Keratinocyte (primary cell): Measurements from ENCODE around the gene FNDC1.

Experiments used
- EZH2 ChIP-seq: IDR thresholded peaks from one replicate; pipeline ENCODE4 v1.6.1; 2012; ENCODE audit warnings: inconsistent platforms, mild to moderate bottlenecking, low read length, moderate library complexity
- TF ChIP-seq, protein P1 (sequence below), 3 experiments: IDR thresholded peaks in 1 of 3; conservative IDR thresholded peaks in 1 of 3; optimal IDR thresholded peaks in 1 of 3; 2 replicates in 2 of 3; 3 replicates in 1 of 3; pipeline versions ENCODE3 to v1.5.1; 2011; ENCODE audit warnings: low read length in 3 of 3, mild to moderate bottlenecking in 3 of 3, moderate library complexity in 2 of 3, control low read depth in 1 of 3, inconsistent platforms in 1 of 3; ENCODE audit not compliant: insufficient read depth in 2 of 3; ENCODE audit errors: extremely low read depth in 1 of 3

DNA sequence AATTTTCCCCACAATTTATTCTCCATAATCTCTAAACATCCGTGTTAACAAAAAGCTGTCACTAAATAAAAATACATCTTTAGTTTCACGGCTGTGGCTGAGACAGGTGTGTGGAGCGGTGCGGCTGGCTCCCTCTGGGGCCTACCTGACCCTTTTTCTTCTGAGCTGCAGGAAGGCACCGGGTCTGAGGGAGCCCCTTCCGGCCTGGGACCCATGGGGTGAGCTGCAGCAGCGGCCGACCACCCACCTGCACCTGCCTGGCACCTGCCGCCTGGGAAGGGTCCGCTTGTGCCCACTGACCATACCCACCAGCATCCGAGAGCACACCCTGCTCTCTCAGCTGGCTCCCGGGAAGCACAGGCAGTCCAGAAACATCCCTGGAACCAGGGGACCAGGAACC is 41.5 kb upstream of the FNDC1 start:
- TF ChIP-seq, protein P1, sequence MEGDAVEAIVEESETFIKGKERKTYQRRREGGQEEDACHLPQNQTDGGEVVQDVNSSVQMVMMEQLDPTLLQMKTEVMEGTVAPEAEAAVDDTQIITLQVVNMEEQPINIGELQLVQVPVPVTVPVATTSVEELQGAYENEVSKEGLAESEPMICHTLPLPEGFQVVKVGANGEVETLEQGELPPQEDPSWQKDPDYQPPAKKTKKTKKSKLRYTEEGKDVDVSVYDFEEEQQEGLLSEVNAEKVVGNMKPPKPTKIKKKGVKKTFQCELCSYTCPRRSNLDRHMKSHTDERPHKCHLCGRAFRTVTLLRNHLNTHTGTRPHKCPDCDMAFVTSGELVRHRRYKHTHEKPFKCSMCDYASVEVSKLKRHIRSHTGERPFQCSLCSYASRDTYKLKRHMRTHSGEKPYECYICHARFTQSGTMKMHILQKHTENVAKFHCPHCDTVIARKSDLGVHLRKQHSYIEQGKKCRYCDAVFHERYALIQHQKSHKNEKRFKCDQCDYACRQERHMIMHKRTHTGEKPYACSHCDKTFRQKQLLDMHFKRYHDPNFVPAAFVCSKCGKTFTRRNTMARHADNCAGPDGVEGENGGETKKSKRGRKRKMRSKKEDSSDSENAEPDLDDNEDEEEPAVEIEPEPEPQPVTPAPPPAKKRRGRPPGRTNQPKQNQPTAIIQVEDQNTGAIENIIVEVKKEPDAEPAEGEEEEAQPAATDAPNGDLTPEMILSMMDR (optimal IDR thresholded peaks at IDR 0.05 in 1 of 3, IDR thresholded peaks at IDR 0.05 in 1 of 3, conservative IDR thresholded peaks at IDR 0.05 in 1 of 3; ENCODE audit: extremely low read depth in 1 of 3, insufficient read depth in 2 of 3, low read length in 3 of 3): no peak
- TF ChIP-seq EZH2: no peak
